H1 (cell line): ENCODE results near the gene TMPRSS13. TPM values are rescaled to one million over a fixed set of nuclear protein-coding genes. Genes with fewer than 3 reads are reported as not detected.

Experiments
- CTCF ChIA-PET: fragments of 300-600 bp; sonication (Branson Sonifier 250); formaldehyde crosslinking; loops from one replicate; lab custom pipeline; 2021; ENCODE audit not compliant: partially characterized antibody; lab: Charles Lee
- POLR2A ChIA-PET: fragments of 300-600 bp; sonication (Branson Sonifier 250); formaldehyde crosslinking; loops from one replicate; lab custom pipeline; 2021; ENCODE audit warnings: inconsistent platforms; ENCODE audit not compliant: partially characterized antibody; lab: Charles Lee
- DNase-seq, 2 experiments: peaks; one replicate each; pipeline versions ENCODE4 v3.0.0 to v3.0.0-alpha.2; 2010 to 2022; ENCODE audit warnings: low spot score in 2 of 2, low read depth in 1 of 2, mixed read lengths in 1 of 2
- FAIRE-seq: peaks from 2 replicates; lab custom pipeline; 2011; peaks lifted over from hg19 to GRCh38; lab: Jason Lieb, UNC
- H2AFZ ChIP-seq: 2 replicates; pipeline ENCODE4 v1.8.1; 2012; ENCODE audit warnings: low read length, inconsistent platforms
- H2AK5ac ChIP-seq: 2 replicates; pipeline ENCODE4 v1.6.1; 2013; ENCODE audit warnings: low read depth, low read length
- H2BK120ac ChIP-seq: replicated peaks from 2 replicates; pipeline ENCODE3; 2013; ENCODE audit warnings: low read depth, low read length, inconsistent platforms
- H2BK12ac ChIP-seq: 2 replicates; pipeline ENCODE4 v1.6.1; 2013; ENCODE audit warnings: low read depth, low read length
- H2BK15ac ChIP-seq: 2 replicates; pipeline ENCODE4 v1.6.1; 2013; ENCODE audit warnings: low read length
- H2BK20ac ChIP-seq: 2 replicates; pipeline ENCODE4 v1.6.1; 2013; ENCODE audit warnings: low read length
- H2BK5ac ChIP-seq: 2 replicates; pipeline ENCODE4 v1.6.1; 2013; ENCODE audit warnings: low read depth, low read length
- H3K14ac ChIP-seq: 2 replicates; pipeline ENCODE4 v1.6.1; 2013; ENCODE audit warnings: inconsistent platforms; ENCODE audit not compliant: insufficient read length
- H3K18ac ChIP-seq: 2 replicates; pipeline ENCODE4 v1.6.1; 2013; ENCODE audit warnings: low read length; ENCODE audit errors: extremely low read depth
- H3K23ac ChIP-seq: 2 replicates; pipeline ENCODE4 v1.6.1; 2013; ENCODE audit warnings: inconsistent platforms; ENCODE audit not compliant: insufficient read length
- H3K23me2 ChIP-seq: 2 replicates; pipeline ENCODE4 v1.6.1; 2013; ENCODE audit warnings: low read depth, low read length
- H3K27ac ChIP-seq: 2 replicates; pipeline ENCODE4 v1.6.1; 2011; ENCODE audit warnings: low read depth, low read length, inconsistent platforms
- H3K27me3 ChIP-seq, 4 experiments: replicated peaks in 1 of 4; 1 replicate in 1 of 4; 2 replicates in 3 of 4; pipeline versions ENCODE4 v1.6.1 to v1.8.1; 2011 to 2013; ENCODE audit warnings: low read length in 3 of 4, mild to moderate bottlenecking in 3 of 4, inconsistent platforms in 2 of 4, mixed read lengths in 2 of 4, moderate library complexity in 1 of 4; ENCODE audit not compliant: control insufficient read depth in 3 of 4, insufficient read depth in 3 of 4; ENCODE audit errors: extremely low read depth in 1 of 4
- H3K36me3 ChIP-seq, 4 experiments: 2 replicates each; pipeline versions ENCODE4 v1.6.1 to v1.8.1; 2011 to 2013; ENCODE audit warnings: mild to moderate bottlenecking in 4 of 4, low read length in 3 of 4, moderate library complexity in 2 of 4, control low read depth in 1 of 4, inconsistent platforms in 1 of 4; ENCODE audit not compliant: insufficient read depth in 4 of 4, control insufficient read depth in 2 of 4
- H3K4ac ChIP-seq: replicated peaks from 2 replicates; pipeline ENCODE3; 2013; ENCODE audit warnings: low read length, low read depth, mixed read lengths, inconsistent platforms; ENCODE audit not compliant: insufficient read length
- H3K4me1 ChIP-seq, 4 experiments: replicated peaks in 1 of 4; 1 replicate in 1 of 4; 2 replicates in 3 of 4; pipeline versions ENCODE4 v1.6.1 to v1.8.1; 2011 to 2013; ENCODE audit warnings: low read length in 3 of 4, inconsistent platforms in 2 of 4, mixed read lengths in 1 of 4; ENCODE audit not compliant: insufficient read depth in 4 of 4, control insufficient read depth in 3 of 4
- H3K4me2 ChIP-seq, 2 experiments: 2 replicates each; pipeline versions ENCODE4 v1.6.1 to v1.8.1; 2011 to 2013; ENCODE audit warnings: low read depth in 2 of 2, low read length in 2 of 2, control low read depth in 1 of 2, inconsistent platforms in 1 of 2, mild to moderate bottlenecking in 1 of 2; ENCODE audit not compliant: insufficient read depth in 1 of 2
- H3K4me3 ChIP-seq, 4 experiments: fragments of 200-600, 300-600 bp in 1 of 4; sonication (generic), shearing (Covaris generic), sonication (Bioruptor Twin) in 1 of 4; 2 replicates each; pipeline versions ENCODE4 v1.5.1 to v1.8.1; 2011 to 2016; ENCODE audit warnings: low read length in 4 of 4, low read depth in 3 of 4, control low read depth in 2 of 4, inconsistent platforms in 2 of 4, mild to moderate bottlenecking in 2 of 4, mixed read lengths in 1 of 4, moderate library complexity in 1 of 4; ENCODE audit not compliant: insufficient read depth in 2 of 4; ENCODE audit errors: extremely low read depth in 1 of 4
- H3K56ac ChIP-seq: replicated peaks from 2 replicates; pipeline ENCODE3; 2013; ENCODE audit warnings: low read depth, mild to moderate bottlenecking, mixed read lengths, low read length, inconsistent platforms; ENCODE audit not compliant: insufficient read length
- H3K79me1 ChIP-seq: 2 replicates; pipeline ENCODE4 v1.6.1; 2013; ENCODE audit warnings: low read depth, low read length, control low read depth
- H3K79me2 ChIP-seq, 2 experiments: 2 replicates each; pipeline versions ENCODE4 v1.6.1 to v1.8.1; 2012 to 2013; ENCODE audit warnings: low read length in 2 of 2, mild to moderate bottlenecking in 2 of 2, inconsistent platforms in 1 of 2; ENCODE audit not compliant: insufficient read depth in 2 of 2, control insufficient read depth in 1 of 2
- H3K9ac ChIP-seq, 4 experiments: replicated peaks in 1 of 4; 1 replicate in 1 of 4; 2 replicates in 3 of 4; pipeline versions ENCODE4 v1.6.1 to v1.8.1; 2011 to 2013; ENCODE audit warnings: low read depth in 3 of 4, low read length in 3 of 4, control low read depth in 2 of 4, mild to moderate bottlenecking in 2 of 4, moderate library complexity in 2 of 4, inconsistent platforms in 1 of 4; ENCODE audit errors: extremely low read depth in 1 of 4
- H3K9me3 ChIP-seq, 2 experiments: 2 replicates each; pipeline versions ENCODE4 v1.6.1 to v1.8.1; 2012 to 2013; ENCODE audit warnings: mild to moderate bottlenecking in 2 of 2, moderate library complexity in 2 of 2, control low read depth in 1 of 2, inconsistent platforms in 1 of 2, low read depth in 1 of 2, low read length in 1 of 2, mixed read lengths in 1 of 2; ENCODE audit not compliant: insufficient read depth in 2 of 2
- H4K20me1 ChIP-seq, 2 experiments: replicated peaks in 1 of 2; 2 replicates each; pipeline versions ENCODE3 to v1.8.1; 2011 to 2013; ENCODE audit warnings: inconsistent platforms in 2 of 2, low read length in 2 of 2, mild to moderate bottlenecking in 1 of 2; ENCODE audit not compliant: insufficient read depth in 2 of 2, control insufficient read depth in 1 of 2
- H4K5ac ChIP-seq: 2 replicates; pipeline ENCODE4 v1.6.1; 2013; ENCODE audit warnings: low read length, low read depth, mixed read lengths, inconsistent platforms; ENCODE audit not compliant: insufficient read length
- H4K8ac ChIP-seq: 2 replicates; pipeline ENCODE4 v1.8.0; 2013; ENCODE audit warnings: mild to moderate bottlenecking, moderate library complexity, low read length, inconsistent platforms; ENCODE audit not compliant: insufficient read depth; ENCODE audit errors: extremely low read depth
- H4K91ac ChIP-seq: replicated peaks from 2 replicates; pipeline ENCODE3; 2013; ENCODE audit warnings: low read length, mixed read lengths, inconsistent platforms; ENCODE audit not compliant: insufficient read length
- POLR2AphosphoS5 ChIP-seq: IDR thresholded peaks from 2 replicates; pipeline ENCODE4 v1.6.1; 2011; ENCODE audit warnings: low read depth, low read length
- WGBS, 2 experiments: shearing (Covaris generic) in 1 of 2; methylation state at CpG; one replicate each; pipeline versions ENCODE4 v1.1.6 to v1.1.7; 2013 to 2015; ENCODE audit warnings: low lambda C conversion rate in 2 of 2, mixed read lengths in 2 of 2, inconsistent platforms in 1 of 2, low coverage in 1 of 2, missing lambda C conversion rate in 1 of 2; ENCODE audit not compliant: insufficient replicate concordance in 2 of 2, insufficient coverage in 1 of 2, insufficient read length in 1 of 2; ENCODE audit errors: extremely low coverage in 1 of 2, missing lambda C conversion rate in 1 of 2; 5-methylcytosine and 5-hydroxymethylcytosine counted together
- polyA plus RNA-seq, 7 experiments: library from polyadenylated mRNA; depleted of rRNA in 3 of 7; stranded (reverse) in 5 of 7; unstranded in 2 of 7; fragments of >200 nt in 5 of 7; fragments of 200-250 nt in 2 of 7; gene quantifications; 1 replicate in 5 of 7; 2 replicates in 1 of 7; 4 replicates in 1 of 7; pipeline versions ENCODE4 v1.2.1 to v1.2.3, GENCODE V29; 2011 to 2013; ENCODE audit warnings: missing spikeins in 2 of 7, mixed read lengths in 2 of 7
- total RNA-seq: library from RNA; stranded (reverse); fragmentation: NEBNext Ultra II Directional; extraction: Animal tissue kit (Norgen Biotek cat#: 25700); gene quantifications from 2 replicates; pipeline ENCODE4 v1.2.1, GENCODE V29; 2021

TMPRSS13 gene
- total and polyA plus RNA-seq, 2 of the 8 experiments (the other 6 are each of a cell fraction or from before 2014, with no cell fraction given), result 0.61 to 0.79 TPM

DNA sequence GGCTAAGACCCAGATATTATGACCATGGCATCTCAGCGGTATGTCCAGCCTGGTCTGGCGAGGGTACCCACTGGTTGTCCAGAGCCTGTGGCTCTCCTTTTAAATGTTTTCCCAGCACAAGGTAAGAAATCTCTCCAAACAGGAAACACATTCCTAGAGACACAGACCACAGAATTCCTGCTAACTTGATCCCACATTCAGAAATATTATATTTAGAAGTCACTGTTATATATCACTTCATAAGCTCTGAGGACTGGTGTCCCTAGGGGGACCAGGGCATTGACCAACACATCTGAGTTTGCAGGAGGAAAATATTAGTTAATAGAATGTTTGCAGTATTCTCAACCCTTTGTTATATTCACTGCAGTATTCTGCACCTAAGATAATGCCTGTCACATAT, 23.1 kb downstream of the TMPRSS13 start:
- Histone ChIP-seq H4K20me1 (no peaks in the 10 kb centered on the region), H3K4me1 (peaks cover 0 to 12% (median 3%) of the 10 kb centered on the region in 4 experiments; a peak in 5 of 7 replicates), H3K9me3 (no peaks in the 10 kb centered on the region), H2BK12ac (no peak overlapping the region), H2BK15ac (no peak overlapping the region), H2AK5ac (no peak overlapping the region), H3K4me3 (no peak overlapping the region), H2AFZ (no peak overlapping the region), H4K8ac (no peak overlapping the region), H3K4ac (no peak overlapping the region), H4K5ac (no peak overlapping the region), H3K14ac (no peak overlapping the region), H2BK20ac (no peak overlapping the region), H3K27ac (no peak overlapping the region), H3K27me3 (no peaks in the 10 kb centered on the region), H3K18ac (no peak overlapping the region), H3K79me1 (no peaks in the 10 kb centered on the region), H3K79me2 (no peaks in the 10 kb centered on the region), H3K23me2 (0 out of 2 replicates have a peak, but pooled peaks cover 3% of the 10 kb centered on the region), H3K23ac (no peak overlapping the region), H2BK5ac (no peak overlapping the region), H3K4me2 (no peak overlapping the region), H4K91ac (no peak overlapping the region), H3K36me3 (no peaks in the 10 kb centered on the region), H2BK120ac (no peak overlapping the region), H3K9ac (0 out of 7 replicates have a peak overlapping the region, but pooled peaks of 1 of the 4 experiments have one; percentile 32), H3K56ac (no peak overlapping the region)
- CTCF ChIA-PET, result interaction anchor here (0.6 to 12.6 kb wide), 11 partner anchors 13 to 1824 kb away, joined by 3 to 122 read pairs (median 15); partner anchors contain the start of gene FXYD2
- FAIRE-seq, result no peak
- no peak for TF ChIP-seq POLR2AphosphoS5
- 80% methylated on average over 2 of the region's 2 CpGs; no CpG with 5 or more reads in 1 of the 2 experiments for WGBS, 2 experiments
- DNase-seq, result no peak
- POLR2A ChIA-PET, result no interaction called here
